Measurements from ENCODE around the gene CACNA2D2. TPM values are rescaled to one million over a fixed set of nuclear protein-coding genes. Genes with fewer than 3 reads are reported as not detected.
A peak's percentile ranks its signal among the peaks of the same experiment; 100 is the strongest.

The CACNA2D2 gene
- total and polyA plus RNA-seq, 2 donors from 2014 or later, result 3.6 to 6.0 TPM

DNA sequence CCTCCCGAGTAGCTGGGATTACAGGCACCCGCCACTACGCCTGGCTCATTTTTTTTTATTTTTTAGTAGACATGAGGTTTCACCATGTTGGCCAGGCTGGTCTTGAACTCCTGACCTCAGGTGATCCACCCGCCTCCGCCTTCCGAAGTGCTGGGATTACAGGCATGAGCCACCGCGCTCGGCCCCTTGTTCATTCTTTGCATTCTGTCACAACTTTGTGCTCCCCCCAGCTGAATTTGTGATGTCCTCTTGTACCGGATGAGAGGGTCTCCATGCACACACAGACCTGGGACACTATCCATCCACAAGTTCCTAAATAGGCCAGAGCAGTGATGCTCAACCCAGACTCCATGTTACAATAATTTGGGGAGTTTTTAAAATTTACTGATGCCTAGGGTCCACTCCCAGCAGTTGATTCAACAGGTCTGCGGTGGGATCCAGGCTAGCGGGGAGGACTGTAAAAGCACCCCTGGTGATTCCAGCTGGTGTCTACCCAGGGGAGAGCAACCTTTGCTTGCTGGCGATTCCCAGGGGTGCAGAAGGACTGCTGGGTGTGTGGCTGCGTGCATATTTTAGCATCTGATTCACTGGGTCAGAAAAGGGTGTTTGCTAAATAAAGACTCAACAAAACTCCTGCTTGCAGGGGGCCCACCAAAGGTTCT lies 163.8 kb downstream of the CACNA2D2 start:
- Histone ChIP-seq H3K36me3 (ENCODE audit: control insufficient read depth in 2 of 3, insufficient read depth in 3 of 3, low read length in 3 of 3) (no peaks in the 10 kb centered on the region), H3K4me3 (ENCODE audit: low read length in 3 of 3) (no peak overlapping the region), H3K9ac (ENCODE audit: low read length in 3 of 3) (no peak overlapping the region)

DNA sequence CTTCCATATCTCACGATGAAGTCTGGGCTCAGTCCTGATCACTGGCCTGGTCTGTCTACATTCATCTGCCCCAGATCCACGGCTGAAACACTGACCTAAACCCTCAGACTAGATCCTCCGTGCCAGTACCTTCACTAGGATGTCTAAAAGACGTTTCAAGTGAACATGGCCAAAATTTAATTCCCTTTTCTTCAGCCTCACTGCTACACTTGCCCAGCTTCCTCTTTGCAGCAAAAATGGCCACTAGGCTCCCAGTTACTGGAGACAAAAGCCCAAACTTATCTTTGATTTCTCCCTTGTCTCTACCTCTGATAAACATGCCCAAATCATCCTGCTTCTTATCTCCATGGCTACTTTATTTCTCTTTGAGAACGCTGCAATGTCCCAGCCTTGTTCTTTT lies 164.5 kb downstream of the CACNA2D2 start:
- TF ChIP-seq, protein P1, sequence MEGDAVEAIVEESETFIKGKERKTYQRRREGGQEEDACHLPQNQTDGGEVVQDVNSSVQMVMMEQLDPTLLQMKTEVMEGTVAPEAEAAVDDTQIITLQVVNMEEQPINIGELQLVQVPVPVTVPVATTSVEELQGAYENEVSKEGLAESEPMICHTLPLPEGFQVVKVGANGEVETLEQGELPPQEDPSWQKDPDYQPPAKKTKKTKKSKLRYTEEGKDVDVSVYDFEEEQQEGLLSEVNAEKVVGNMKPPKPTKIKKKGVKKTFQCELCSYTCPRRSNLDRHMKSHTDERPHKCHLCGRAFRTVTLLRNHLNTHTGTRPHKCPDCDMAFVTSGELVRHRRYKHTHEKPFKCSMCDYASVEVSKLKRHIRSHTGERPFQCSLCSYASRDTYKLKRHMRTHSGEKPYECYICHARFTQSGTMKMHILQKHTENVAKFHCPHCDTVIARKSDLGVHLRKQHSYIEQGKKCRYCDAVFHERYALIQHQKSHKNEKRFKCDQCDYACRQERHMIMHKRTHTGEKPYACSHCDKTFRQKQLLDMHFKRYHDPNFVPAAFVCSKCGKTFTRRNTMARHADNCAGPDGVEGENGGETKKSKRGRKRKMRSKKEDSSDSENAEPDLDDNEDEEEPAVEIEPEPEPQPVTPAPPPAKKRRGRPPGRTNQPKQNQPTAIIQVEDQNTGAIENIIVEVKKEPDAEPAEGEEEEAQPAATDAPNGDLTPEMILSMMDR (IDR thresholded peaks at IDR 0.05; ENCODE audit: borderline replicate concordance, extremely low read depth, insufficient read depth), result no peak
- FAIRE-seq, result no peak
- no peaks in the 10 kb centered on the region for H3K9me3 ChIP-seq (ENCODE audit: control insufficient read depth in 2 of 3, insufficient read depth in 1 of 3, low read length in 3 of 3)

More for the DNA sequence above, 163.8 kb downstream of the CACNA2D2 start:
- H3K27ac ChIP-seq (ENCODE audit: low read depth in 2 of 2, low read length in 2 of 2), result no peak overlapping the region
- intact Hi-C loops (cut with DNase I), result no loop called here
- no peaks in the 10 kb centered on the region for H3K27me3 ChIP-seq (ENCODE audit: control insufficient read depth, insufficient read depth, low read length)
- H3K4me1 ChIP-seq (ENCODE audit: control insufficient read depth in 2 of 3, insufficient read depth in 2 of 3, low read depth in 1 of 3, low read length in 3 of 3), result peaks cover 2 to 18% (median 14%) of the 10 kb centered on the region in 3 donors
- DNase-seq (no peak), FAIRE-seq (no peak)
- TF ChIP-seq, protein P1 (IDR thresholded peaks at IDR 0.05; ENCODE audit: borderline replicate concordance, extremely low read depth, insufficient read depth), result no peak
- H3K9me3 ChIP-seq (ENCODE audit: control insufficient read depth in 2 of 3, insufficient read depth in 1 of 3, low read length in 3 of 3), result no peaks in the 10 kb centered on the region

DNA sequence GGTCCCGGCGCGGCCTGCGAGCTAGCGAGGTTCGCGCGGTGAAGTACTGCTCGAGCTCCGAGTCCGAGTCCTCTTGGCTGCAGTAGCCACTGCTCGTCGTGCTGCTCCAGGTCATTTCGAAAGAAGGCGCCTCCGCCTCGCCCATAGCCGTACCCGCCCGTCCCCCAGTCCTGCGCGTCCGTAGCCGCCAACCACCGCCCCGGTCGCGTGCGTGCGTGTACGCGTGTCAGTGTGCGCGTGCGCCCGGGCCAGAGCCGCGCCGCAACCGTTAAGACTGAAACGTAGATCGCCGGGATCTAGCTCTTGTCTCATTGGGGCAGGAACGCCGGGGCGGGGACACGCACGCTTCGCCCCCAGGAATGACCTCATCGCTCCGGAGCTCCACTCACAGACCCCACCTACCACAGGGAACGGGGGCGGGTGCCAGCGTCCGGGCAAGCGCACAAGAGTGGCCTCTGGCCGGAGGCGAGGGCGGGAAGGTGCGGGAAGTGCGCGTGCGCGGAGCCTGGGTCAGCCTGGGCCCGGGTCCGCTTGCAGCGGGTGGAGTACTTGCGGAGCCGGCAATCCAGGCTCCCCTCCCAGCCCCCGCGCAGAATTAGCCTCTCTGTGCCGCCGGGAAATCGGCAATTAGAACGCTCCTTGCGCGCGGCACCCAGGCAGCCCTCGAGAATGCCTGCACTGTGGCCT lies 166.1 kb downstream of the CACNA2D2 start:
- intact Hi-C loops (cut with DNase I), result no loop called here
- no peaks in the 10 kb centered on the region for H3K36me3 ChIP-seq (ENCODE audit: control insufficient read depth in 2 of 3, insufficient read depth in 3 of 3, low read length in 3 of 3)
- H3K4me3 ChIP-seq (ENCODE audit: low read length in 3 of 3), result peak overlapping the region; percentile 72 to 84 (median 78)
- H3K27ac ChIP-seq (ENCODE audit: low read depth in 2 of 2, low read length in 2 of 2), result peak overlapping the region; percentile 90 to 94
- DNase-seq, result peak; percentile 99 to 100 (median 99)
- H3K9ac ChIP-seq (ENCODE audit: low read length in 3 of 3), result peak overlapping the region; percentile 57 to 94 (median 90)
- H3K4me1 ChIP-seq (ENCODE audit: control insufficient read depth in 2 of 3, insufficient read depth in 2 of 3, low read depth in 1 of 3, low read length in 3 of 3), result peaks cover 2 to 27% (median 14%) of the 10 kb centered on the region in 3 donors
- no peaks in the 10 kb centered on the region for H3K9me3 ChIP-seq (ENCODE audit: control insufficient read depth in 2 of 3, insufficient read depth in 1 of 3, low read length in 3 of 3)
- H3K27me3 ChIP-seq (ENCODE audit: control insufficient read depth, insufficient read depth, low read length), result no peaks in the 10 kb centered on the region
- TF ChIP-seq, protein P1 (IDR thresholded peaks at IDR 0.05; ENCODE audit: borderline replicate concordance, extremely low read depth, insufficient read depth), result no peak
- peak; percentile 73 for FAIRE-seq

More for the DNA sequence above, 164.5 kb downstream of the CACNA2D2 start:
- intact Hi-C loops (cut with DNase I), result no loop called here
- no peaks in the 10 kb centered on the region for H3K27me3 ChIP-seq (ENCODE audit: control insufficient read depth, insufficient read depth, low read length)
- no peaks in the 10 kb centered on the region for H3K36me3 ChIP-seq (ENCODE audit: control insufficient read depth in 2 of 3, insufficient read depth in 3 of 3, low read length in 3 of 3)
- H3K27ac ChIP-seq (ENCODE audit: low read depth in 2 of 2, low read length in 2 of 2), result peak overlapping the region; percentile 16 to 26
- H3K4me1 ChIP-seq (ENCODE audit: control insufficient read depth in 2 of 3, insufficient read depth in 2 of 3, low read depth in 1 of 3, low read length in 3 of 3), result peaks cover 2 to 24% (median 14%) of the 10 kb centered on the region in 3 donors
- H3K4me3 ChIP-seq (ENCODE audit: low read length in 3 of 3), result no peak overlapping the region
- peak overlapping the region in 1 of 3 donors; percentile 28 for H3K9ac ChIP-seq (ENCODE audit: low read length in 3 of 3)
- no peak for DNase-seq

Measured in kidney (tissue), 14 donors.